NCI-H128 (cell line): Measurements from ENCODE around the gene SNRPA.
"Not testable (repeated sequence)": the region's sequence is repeated elsewhere in the genome, so short reads cannot be mapped to it uniquely, and the experiment has no call there.

ENCODE experiments used
- DNase-seq: peaks from one replicate; lab custom pipeline; 2025; ENCODE audit not compliant: unreplicated experiment; lab: John Stamatoyannopoulos, UW

The SNRPA gene

DNA sequence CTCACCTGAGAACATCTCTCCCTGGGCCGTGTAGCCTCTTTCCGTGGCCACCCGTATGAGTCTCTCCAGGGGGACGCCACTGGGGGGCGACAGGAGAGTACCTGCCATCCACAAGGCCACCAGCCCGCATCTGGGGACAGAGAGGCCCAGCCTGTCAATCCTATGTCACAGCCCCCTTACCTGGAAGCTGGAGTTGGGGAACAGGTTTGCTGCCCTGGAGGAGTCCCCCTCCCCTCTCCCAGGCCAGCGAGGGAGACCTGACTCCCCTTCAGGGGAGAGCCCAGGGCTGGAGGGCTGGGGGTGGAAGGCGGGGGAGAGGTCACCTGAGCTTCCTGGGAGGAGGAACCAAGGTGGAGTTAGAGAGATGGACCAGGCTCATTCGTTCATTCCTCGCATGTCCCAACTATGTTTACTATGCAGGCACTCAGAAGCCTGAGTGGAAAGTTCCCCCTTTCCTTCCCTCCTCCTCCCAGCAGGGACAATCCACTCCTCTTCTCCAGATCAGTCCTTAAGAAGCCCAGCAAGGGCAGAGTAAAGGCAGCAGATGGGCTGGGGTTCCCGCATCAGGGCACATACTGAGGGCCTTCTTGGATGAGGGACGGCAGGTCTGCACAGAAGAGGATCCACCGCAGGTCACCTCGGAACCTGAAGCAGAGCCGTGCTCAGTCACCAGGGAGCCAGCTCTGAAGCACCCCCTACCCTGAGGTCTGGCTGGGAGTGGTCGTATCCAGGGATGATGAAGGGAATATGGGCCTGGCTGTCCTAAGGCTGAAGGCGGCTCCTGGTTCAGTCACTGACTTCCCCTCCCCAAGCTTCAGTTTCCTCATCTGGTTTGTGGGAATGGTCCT is 6.2 kb upstream of the SNRPA start:
- no peak for DNase-seq

DNA sequence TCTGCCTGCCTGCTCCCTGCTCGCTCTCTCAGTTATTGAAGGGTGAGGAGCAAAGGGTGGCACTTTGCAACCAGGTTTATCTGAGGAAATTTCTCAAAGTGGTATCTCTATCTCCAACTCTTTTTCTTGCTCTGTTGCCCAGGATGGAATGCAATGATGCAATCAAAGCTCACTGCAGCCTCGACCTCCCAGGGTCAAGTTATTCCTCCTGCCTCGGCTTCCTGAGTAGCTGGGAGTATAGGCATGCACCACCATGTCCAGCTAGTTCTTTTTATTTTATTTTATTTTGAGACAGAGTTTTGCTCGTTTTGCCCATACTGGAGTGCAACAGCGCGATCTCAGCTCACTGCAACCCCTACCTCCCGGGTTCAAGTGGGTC is 5.6 kb upstream of the SNRPA start:
- no peak for DNase-seq

DNA sequence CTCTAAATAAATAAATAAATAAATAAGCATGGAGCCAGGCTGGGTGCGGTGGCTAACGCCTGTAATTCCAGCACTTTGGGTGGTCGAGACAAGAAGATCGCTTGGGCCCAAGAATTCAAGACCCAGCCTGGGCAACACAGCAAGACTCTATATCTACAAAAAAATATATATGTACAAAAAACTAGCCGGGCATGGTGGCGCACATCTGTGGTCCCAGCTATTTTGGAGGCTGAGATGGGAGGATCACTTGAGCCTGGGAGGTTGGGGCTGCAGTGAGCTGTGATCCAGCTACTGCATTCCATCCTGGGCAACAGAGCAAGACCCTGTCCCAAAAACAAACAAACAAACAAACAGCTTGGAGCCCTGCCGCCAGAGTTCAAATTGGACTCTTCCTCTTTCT is 3.5 kb upstream of the SNRPA start:
- DNase-seq: no peak

DNA sequence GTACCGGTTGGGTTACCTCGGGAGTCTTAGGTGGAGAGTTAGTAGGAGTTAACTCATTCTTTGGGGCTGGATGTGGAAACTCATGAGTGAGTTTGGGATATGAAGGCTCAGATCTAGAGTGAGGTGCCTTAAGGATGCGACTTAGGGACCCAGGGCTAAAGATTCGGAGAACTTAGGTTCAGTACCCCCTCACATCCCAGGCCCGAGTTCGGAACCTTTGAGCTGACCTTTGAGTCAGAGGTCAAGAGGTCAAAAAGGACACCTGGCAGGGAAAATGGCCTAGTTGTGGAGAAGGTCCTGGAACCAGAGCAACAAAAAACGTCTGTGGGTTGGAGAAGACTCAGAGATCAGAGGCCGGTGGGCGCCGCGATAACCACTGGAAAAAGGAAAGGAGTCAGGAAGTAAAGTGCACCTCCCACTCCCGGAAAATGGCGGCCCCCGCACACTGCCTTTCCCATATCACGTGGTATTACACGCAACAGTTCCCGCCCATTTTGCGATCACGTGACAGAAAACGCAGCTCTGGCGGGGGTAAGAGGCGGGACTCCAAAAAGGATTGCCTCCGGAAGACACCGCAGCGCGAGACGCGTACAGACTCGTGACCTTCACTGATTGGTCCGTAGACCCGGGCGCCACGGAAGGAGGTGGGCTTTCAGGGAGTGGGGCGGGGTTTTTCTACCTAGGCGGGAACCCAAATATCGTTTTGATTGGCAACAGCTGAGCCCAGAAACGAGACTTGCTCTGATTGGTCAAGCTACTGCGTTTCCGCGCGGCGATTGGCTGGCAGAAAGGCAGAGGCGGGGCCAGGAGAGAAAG is 737 bp upstream of the SNRPA start, which contains the start of gene ACTMAP:
Gene ACTMAP, minus strand, starts transcription at position 420 of the 816 bp plus-strand sequence. CDS start 674 bp downstream, outside the sequence.
- peak; percentile 100 for DNase-seq

DNA sequence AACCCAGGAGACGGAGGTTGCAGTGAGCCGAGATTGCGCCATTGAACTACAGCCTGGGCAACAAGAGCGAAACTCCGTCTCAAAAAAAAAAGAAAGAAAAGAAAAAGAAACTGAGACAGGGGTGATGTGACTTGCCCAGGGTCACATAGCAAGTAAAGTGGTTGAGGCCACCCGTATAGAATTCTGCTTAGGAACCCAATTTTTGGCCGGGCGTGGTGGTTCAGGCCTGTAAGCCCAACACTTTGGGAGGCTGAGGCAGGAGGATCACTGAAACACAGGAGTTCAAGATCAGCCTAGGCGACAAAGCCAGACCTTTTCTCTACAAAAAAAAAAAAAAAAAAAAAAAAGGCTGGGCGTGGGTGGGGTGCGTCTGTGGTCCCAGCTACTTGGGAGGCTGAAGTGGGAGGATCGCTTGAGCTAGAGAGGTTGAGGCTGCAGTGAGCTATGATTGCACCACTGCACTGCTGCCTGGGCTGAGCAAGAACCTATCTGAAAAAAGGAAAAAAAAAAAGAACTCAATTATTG is 1.3 kb downstream of the SNRPA start:
- no peak for DNase-seq

DNA sequence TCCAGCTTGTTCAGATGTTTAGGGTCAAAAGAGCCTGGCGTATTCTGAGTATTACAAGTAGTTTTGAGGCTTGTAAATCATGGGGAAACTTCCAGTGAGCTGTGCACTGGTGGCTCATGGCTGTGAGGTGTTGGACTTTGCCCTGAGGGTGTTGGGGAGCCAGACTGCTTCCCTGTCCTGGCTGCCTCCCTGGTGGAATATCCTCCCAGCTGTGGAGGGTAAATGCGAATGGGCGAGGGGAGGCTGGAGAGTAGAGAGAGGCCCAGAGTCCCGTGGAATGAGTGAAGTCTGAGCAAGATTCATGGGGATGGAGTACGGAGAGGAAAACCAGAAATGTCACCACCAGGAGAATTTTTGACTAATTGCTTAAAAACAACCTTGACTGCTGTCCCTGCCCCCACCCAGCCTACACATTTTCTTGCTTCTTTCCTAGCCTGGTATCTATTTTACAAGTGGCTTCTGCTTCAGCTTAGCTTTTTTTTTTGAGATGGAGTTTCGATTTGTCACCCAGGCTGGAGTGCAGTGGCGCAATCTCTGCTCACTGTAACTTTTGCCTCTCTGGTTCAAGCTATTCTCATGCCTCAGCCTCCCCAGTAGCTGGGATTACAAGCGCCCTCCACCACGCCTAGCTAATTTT is 3.7 kb downstream of the SNRPA start:
- DNase-seq: no peak

DNA sequence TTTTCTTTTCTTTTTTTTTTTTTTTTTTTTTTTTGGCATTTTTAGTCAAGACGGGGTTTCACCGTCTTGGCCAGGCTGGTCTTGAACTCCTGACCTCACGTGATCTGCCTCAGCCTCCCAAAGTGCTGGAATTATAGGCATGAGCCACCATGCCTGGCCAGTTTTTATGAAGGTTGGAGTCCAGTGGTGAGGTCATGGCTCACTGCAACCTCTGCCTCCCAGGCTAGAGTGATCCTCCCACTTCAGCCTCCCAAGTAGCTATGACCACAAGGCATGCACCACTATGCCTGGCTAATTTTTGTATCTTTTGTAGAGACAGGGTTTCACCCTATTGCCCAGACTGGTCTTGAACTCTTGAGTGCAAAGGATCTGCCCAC is 4.2 kb downstream of the SNRPA start:
- no peak for DNase-seq

DNA sequence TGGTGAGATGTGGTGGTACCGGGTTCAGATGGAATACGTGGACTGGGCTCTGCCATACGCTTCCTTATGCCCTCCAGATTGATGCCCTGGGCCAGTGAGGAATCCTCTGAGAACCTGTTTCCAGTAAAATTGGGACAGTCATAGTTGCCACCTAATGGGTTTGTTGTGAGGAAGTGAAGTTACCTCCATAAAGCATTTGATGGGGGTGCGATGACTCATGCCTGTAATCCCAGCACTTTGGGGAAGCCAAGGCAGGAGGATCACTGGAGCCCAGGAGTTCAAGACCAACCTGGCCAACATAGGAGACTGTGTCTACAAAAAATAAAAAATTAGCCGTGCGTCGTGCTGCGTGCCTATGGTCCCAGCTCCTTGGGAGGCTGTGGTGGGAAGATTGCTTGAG is 4.8 kb downstream of the SNRPA start:
- DNase-seq: no peak

DNA sequence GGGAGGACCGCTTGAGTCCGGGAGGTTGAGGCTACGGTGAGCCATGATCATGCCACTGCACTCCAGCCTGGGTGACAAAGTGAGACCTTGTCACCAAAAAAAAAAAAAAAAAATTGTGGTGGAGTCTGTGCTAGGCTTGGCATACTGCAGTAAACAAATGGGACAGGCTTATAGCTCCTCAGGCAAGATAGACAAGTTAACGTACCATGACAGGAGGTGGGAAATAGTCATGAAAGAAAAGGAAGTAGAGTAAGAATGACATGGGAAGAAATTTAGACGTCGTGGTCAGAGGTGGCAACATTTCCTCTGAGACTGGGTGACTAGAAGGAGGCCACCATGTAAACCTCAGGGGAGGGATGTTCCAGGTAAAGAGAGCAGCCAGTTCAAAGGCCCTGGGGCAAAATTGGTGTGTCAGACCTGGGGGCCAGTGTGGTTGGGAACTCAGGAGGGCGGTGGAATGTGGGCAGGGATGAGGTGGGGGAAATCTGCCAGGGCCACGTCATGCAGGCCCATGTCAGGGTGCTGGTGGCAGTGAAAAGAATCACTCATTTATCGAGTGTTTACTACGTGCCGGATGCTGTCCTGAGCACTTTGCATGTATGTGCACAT is 5.6 kb downstream of the SNRPA start:
- DNase-seq: no peak

DNA sequence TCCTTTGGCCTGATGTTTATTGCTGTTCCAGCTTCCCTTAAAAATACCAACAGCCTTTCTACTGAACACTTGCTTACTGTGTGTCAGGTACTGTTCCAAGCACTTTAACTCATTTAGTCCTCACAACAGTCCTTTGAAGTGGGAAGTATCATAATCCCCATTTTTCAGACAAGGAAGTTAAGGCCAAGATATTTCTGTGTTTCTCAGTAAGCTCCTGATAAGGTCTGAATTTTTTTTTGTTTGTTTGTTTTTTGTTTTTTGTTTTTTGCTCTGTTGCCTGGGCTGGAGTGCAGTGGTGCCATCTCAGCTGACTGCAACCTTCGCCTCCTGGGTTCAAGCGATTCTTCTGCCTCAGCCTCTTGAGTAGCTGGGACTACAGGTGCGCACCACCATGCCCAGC is 7.5 kb downstream of the SNRPA start:
- DNase-seq: no peak

DNA sequence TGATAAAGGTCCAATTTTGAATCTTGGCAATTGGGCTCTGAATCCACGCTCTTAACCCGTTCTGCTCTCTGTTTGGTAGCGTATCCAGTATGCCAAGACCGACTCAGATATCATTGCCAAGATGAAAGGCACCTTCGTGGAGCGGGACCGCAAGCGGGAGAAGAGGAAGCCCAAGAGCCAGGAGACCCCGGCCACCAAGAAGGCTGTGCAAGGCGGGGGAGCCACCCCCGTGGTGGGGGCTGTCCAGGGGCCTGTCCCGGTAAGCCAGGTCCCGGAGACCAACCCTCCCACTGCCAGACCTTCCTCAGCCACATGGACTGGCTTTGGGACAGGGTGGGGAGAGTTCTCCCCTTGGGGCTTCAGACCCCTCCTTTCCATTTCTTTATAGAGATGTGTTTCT is 8.3 kb downstream of the SNRPA start:
- DNase-seq: no peak

DNA sequence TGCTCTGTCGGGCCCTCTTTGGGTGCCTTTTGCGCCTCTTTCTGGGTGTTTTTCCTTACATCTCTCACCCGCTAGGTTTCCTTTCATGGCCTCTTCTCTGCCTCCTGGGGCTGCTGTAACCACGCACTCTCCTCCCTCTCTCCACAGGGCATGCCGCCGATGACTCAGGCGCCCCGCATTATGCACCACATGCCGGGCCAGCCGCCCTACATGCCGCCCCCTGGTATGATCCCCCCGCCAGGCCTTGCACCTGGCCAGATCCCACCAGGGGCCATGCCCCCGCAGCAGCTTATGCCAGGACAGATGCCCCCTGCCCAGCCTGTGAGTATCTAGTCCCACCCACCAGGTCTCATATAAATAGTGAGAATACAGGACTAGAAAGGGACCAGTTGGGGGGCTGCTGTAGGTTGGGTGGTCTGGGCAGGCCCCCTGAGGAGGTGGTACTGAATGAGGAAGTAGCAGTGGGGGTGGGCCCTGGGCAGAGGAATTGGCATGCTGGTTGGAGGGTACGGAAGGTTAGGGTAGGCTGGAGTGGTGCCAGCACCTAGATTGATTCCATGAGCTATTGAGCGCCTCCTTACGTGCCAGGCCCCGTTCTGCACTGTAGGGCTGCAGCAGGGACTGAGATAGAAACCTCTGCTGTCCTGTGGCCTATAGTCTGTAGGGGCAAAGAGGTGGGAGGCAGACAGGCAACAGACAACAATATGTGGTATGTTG is 11.9 kb downstream of the SNRPA start:
- no peak for DNase-seq

DNA sequence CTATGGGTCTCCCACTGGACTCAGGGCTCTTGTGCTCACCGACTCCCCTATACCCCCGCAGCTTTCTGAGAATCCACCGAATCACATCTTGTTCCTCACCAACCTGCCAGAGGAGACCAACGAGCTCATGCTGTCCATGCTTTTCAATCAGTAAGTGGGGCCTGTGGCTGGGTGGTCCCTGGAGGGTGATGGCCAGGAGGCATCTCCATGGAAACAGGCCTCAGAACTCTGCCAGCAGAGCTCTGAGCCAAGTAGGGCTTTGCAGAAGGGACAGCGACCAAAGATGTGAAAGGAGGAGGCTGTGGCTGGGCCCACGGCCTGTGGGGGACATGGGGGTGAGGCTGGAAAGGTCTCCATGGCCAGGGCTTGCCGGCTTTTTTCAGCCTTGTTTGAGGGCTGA is 12.5 kb downstream of the SNRPA start:
- DNase-seq: no peak

DNA sequence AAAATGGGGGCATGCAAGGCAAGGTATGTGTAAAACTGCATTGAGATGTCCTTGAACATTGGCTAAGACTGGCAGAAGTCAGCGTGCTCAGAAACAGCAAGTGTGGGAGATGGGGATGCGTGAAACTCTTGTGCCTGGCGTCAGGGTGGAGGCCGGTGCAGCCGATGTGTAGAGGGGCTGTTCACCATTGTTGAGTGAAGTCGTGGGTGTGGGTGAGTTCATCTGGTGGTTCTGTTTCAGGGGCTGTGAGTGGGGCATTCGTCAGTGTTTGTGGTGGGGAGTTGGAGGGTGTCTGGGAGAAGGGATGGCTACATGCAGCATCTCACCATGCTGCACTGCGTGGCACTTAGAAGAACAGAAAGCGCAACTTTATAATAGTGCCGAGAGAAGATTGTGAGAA is 13.0 kb downstream of the SNRPA start:
- DNase-seq: no peak

DNA sequence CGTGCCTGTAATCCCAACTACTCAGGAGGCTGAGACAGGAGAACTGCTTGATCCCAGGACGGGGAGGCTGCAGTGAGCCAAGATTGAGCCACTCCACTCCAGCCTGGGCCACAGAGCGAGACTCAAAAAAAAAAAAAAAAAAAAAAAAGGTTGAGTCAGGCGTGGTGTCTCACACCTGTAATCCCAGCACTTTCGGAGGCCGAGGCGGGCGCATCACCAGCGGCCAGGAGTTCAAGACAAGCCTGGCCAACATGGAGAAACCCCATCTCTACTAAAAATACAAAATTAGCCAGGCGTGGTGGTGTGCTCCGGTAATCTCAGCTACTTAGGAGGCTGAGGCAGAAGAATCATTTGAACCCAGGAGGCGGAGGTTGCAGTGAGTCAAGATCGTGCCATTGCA is 15.4 kb downstream of the SNRPA start:
- DNase-seq: not testable (repeated sequence)

DNA sequence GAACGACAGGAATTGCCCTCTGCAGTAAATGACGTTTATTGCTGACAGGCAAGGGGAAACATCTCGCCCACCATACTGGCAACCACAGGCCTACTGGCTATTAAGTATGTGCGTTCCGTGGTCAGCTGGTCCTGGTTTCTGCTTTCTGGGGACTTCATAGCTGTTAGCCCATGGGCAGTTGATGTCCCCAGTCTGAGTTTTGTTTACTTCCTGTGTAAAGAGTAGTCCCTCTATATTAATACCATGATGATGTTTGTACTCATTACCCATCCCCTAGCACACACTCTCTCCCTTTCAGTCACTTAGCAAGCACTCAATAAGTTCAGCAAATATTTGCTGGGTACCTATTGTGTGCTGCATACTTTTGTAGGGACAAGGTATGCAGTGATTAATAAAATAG is 17.9 kb downstream of the SNRPA start:
- DNase-seq: no peak

DNA sequence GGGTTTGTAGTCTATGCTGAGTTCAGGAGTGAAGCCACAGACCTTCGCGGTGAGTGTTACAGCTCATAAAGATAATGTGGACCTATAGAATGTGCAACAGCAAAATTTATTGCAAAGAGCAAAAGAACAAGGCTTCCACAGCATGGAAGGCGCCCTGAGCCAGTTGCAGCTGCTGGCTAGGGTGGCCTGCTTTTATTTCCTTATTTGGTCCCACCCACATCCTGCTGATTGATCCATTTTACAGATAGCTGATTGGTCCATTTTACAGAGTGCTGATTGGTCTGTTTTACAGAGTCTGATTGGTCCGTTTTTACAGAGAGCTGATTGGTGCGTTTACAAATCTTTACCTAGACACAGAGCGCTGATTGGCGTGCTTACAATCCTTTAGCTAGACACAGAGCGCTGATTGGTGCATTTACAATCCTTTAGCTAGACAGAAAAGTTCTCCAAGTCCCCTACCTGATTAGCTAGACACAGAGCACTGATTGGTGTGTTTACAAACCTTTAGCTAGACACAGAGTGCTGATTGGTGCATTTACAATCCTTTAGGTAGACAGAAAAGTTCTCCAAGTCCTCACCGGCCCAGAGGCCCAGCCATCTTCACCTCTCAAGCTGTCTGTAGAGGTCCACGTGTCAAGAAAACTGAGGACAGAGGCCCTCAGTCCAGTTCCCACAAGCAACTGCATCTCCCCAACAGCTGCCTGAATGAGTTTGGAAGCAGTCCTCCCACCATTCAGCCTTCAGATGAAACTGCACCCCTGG is 20.3 kb downstream of the SNRPA start:
- not testable (repeated sequence) for DNase-seq

DNA sequence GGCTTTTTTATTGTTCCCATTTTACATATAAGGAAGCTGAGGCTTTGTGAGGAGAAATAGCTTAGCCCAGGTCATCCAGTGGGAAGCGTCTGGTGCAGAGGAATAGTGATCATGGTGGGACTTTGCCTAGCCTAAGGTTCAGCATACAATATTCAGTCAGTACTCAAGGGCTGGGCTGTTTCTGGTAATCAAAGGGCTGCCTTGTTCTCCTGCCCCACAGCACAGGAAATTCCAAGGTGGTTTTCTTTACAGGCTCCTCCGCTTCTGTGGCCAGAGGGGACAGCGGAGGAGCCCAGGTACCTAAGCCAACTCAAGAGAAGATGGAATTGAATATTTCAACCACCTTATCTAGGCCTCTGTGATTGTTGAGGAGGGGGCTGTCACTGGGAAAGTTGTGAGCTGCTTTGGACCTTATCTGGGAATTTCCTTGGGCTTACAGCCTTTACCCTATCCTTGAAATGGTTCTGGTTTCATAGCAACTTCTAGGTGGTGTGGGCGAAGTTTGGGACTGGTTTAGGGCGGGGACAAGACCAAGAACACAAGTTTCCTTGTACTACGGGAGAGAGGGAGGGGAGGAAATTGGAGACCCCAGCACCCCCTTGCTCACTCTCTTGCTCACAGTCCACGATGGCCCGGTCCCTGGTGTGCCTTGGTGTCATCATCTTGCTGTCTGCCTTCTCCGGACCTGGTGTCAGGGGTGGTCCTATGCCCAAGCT is 24.1 kb downstream of the SNRPA start, which contains the start of gene MIA:
Gene MIA, plus strand, starts transcription at position 606 of the 716 bp plus-strand sequence. Its CDS starts 22 bp downstream, at position 628.
- no peak for DNase-seq

DNA sequence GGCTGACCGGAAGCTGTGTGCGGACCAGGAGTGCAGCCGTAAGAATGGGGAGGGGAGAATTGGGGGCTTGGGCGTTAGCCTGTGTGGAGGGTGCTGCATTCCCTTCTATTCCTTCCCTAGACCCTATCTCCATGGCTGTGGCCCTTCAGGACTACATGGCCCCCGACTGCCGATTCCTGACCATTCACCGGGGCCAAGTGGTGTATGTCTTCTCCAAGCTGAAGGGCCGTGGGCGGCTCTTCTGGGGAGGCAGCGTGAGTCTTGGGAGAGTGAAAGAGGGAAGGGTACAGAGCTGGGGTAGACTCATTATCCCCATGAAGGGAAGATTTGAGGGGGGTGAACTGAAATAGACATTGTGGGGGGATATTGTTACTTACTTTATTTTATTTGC is 24.6 kb downstream of the SNRPA start:
- no peak for DNase-seq
